Vagina (tissue), 2 donors: ENCODE measurements around the gene KRT16. TPM values are rescaled to one million over a fixed set of nuclear protein-coding genes. Genes with fewer than 3 reads are reported as not detected.
"Not testable (repeated sequence)": the region's sequence is repeated elsewhere in the genome, so short reads cannot be mapped to it uniquely, and the experiment has no call there.

Experiments used
- DNase-seq, 2 donors: peaks; one replicate each; pipeline ENCODE4 v3.0.0-alpha.2; 2017; ENCODE audit errors: extremely low spot score in 2 of 2
- H3K27ac ChIP-seq: fragments of 200-600 bp; sonication (generic); one replicate; pipeline ENCODE4 v1.5.1; 2019
- H3K27me3 ChIP-seq: fragments of 200-600 bp; sonication (generic); one replicate; pipeline ENCODE4 v1.5.1; 2019
- H3K36me3 ChIP-seq, 2 donors: fragments of 200-600 bp; sonication (generic); one replicate each; pipeline ENCODE4 v1.5.1; 2017 to 2019
- H3K4me1 ChIP-seq: fragments of 200-600 bp; sonication (generic); one replicate; pipeline ENCODE4 v1.5.1; 2019
- H3K4me3 ChIP-seq, 2 donors: fragments of 200-600 bp; sonication (generic); 1 replicate in 1 of 2; 2 replicates in 1 of 2; pipeline ENCODE4 v1.5.1; 2016 to 2019
- H3K9me3 ChIP-seq: fragments of 200-600 bp; sonication (generic); one replicate; pipeline ENCODE4 v1.5.1; 2019
- CTCF ChIP-seq, 3 experiments: fragments of 450-650 bp in 2 of 3; fragments of 200-600 bp in 1 of 3; sonication (generic) in 1 of 3; IDR thresholded peaks; one replicate each; pipeline ENCODE4 v1.5.1; 2017 to 2019; ENCODE audit warnings: antibody characterized with exemption in 3 of 3, mild to moderate bottlenecking in 2 of 3, moderate library complexity in 2 of 3
- POLR2A ChIP-seq, 2 donors: fragments of 450-650 bp; IDR thresholded peaks; one replicate each; pipeline ENCODE4 v1.6.1; 2017; ENCODE audit warnings: antibody characterized with exemption in 2 of 2, mild to moderate bottlenecking in 2 of 2, moderate library complexity in 2 of 2
- POLR2AphosphoS5 ChIP-seq, 2 donors: sonication (generic); formaldehyde crosslinking; IDR thresholded peaks; one replicate each; pipeline ENCODE4 v1.9.0; 2017; ENCODE audit warnings: antibody characterized with exemption in 2 of 2, mild to moderate bottlenecking in 2 of 2, low read depth in 1 of 2; ENCODE audit not compliant: insufficient read depth in 1 of 2
- intact Hi-C: fragments of 100-400 bp; cut with DNase I; formaldehyde crosslinking; loops from one replicate; pipeline ENCODE4 v1.15.1; 2023
- total RNA-seq: library from RNA; depleted of rRNA; stranded (reverse); fragments of >200 nt; gene quantifications from one replicate; pipeline ENCODE4 v1.2.3, GENCODE V29; 2016

Gene KRT16
- total RNA-seq, 1 donor from 2014 or later = 872 TPM

DNA sequence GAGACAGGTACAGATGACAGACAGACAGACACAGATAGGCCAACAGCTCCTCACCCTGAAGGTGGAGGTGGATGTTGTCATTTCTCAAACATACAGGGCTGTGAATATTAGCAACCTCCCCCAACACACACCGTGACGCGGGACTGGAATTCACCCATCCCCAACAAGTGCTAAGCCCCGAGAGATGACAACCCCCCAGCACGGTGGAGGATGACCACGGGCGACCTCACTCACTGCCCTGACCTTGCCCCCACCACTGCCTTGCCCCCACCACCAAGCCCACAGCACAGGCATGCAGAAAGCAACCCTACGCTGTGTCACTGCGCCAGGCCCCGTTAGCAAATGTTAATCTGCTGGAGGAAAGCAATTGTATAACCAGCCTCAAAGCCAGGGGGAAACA, 16.7 kb upstream of the KRT16 start:
- intact Hi-C loops = no loop called here
- Histone ChIP-seq H3K27ac (no peak overlapping the region), H3K36me3 (no peaks in the 10 kb centered on the region), H3K9me3 (no peaks in the 10 kb centered on the region), H3K4me1 (peaks cover 14% of the 10 kb centered on the region), H3K4me3 (no peak overlapping the region), H3K27me3 (no peaks in the 10 kb centered on the region)
- TF ChIP-seq POLR2A (IDR thresholded peaks at IDR 0.05) (no peak), POLR2AphosphoS5 (IDR thresholded peaks at IDR 0.05; ENCODE audit: insufficient read depth in 1 of 2, low read depth in 1 of 2) (no peak), CTCF (IDR thresholded peaks at IDR 0.05) (no peak)
- DNase-seq = no peak

DNA sequence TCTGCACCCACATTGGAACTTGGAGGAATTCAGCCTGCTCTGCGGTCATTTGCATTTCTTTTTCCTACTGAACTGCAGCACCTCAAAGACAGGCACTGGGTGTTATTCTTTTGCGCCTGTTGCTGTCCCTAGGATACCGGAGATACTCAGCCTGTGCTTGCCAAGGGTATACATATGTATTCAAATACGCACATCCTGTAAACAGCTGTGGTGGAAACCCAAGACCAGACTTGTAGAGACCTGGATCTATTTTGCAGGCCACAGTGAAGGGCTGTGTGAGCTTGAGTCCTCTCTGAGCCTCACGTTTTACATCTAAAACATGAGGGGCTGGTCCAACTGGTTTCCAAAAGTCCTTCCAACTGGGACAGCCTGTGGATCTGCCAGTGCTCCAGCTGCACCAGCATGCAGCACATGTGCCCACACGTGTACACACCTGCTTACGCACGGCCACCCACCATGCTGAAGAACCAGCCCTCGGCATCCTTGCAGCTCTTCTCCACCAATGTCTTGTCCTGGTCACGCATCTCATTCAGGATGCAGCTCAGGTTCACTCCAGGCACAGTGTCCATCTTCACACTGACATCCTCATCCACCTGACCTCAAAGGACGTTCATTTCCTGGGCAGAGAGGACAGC, 16.2 kb upstream of the KRT16 start:
- not testable (repeated sequence) for H3K36me3 ChIP-seq

DNA sequence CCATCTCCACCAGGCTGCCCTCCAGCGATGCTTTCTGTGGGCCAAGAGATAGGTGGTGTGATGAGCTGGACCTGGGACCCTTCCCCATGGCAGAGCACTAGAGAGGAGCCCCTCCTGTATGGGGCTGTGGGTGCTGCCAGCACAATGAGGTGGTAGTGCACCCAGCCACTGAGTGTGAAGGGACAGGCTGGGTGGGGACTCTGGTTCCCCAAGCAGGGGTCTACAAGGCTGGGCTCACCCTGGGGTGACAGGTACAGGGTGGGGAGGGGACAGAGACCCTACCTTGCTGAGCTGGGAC, 15.5 kb upstream of the KRT16 start:
- H3K27ac ChIP-seq, H3K9me3 ChIP-seq, H3K36me3 ChIP-seq, DNase-seq, H3K4me3 ChIP-seq, H3K27me3 ChIP-seq, intact Hi-C loops: not testable (repeated sequence)
- peaks cover 27% of the 10 kb centered on the region for H3K4me1 ChIP-seq

More for the DNA sequence above, 16.2 kb upstream of the KRT16 start:
- H3K27ac ChIP-seq, DNase-seq, H3K4me3 ChIP-seq, H3K9me3 ChIP-seq, H3K27me3 ChIP-seq, intact Hi-C loops: not testable (repeated sequence)
- peaks cover 19% of the 10 kb centered on the region for H3K4me1 ChIP-seq

DNA sequence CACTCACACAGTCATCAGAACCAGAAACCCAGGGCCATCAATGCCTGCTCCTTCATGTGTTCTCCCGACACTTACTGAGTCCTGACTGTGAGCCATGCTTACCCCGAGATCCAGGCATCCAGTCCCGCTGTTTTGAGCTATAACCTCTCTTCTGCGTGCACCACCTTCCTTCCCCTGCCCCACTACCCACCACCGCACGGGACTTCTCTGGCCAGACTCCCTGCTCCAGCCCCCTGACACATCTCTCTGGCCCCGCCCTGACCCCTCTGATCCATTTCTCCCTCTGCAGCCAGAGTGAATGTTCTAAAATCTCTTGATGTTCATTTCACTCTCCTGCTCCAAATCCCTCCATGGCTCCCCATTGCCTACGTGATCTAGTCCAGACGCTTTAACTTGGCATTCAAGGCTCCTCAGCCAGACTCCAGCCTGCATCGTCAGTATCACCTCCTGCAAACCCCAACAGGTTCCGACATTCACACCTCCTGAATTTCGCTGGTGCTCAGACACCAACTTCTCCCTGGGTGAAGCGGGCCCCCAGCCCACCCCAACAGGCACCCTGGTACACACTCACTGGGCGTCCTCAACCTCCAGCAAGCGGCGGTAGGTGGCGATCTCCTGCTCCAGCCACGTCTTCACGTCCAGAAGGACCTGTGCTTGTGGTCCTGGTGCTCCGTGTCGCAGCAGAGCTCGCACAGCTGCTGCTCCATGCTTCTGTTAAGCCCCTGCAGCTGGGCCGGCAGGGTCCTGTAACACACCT, 14.9 kb upstream of the KRT16 start:
- H3K27me3 ChIP-seq = no peaks in the 10 kb centered on the region
- no peaks in the 10 kb centered on the region for H3K36me3 ChIP-seq
- peaks cover 32% of the 10 kb centered on the region for H3K4me1 ChIP-seq
- no peak overlapping the region for H3K4me3 ChIP-seq
- intact Hi-C loops = no loop called here
- TF ChIP-seq POLR2AphosphoS5 (IDR thresholded peaks at IDR 0.05; ENCODE audit: insufficient read depth in 1 of 2, low read depth in 1 of 2) = no peak
- no peak for TF ChIP-seq CTCF (IDR thresholded peaks at IDR 0.05)
- H3K27ac ChIP-seq = no peak overlapping the region
- no peaks in the 10 kb centered on the region for H3K9me3 ChIP-seq
- no peak for DNase-seq

DNA sequence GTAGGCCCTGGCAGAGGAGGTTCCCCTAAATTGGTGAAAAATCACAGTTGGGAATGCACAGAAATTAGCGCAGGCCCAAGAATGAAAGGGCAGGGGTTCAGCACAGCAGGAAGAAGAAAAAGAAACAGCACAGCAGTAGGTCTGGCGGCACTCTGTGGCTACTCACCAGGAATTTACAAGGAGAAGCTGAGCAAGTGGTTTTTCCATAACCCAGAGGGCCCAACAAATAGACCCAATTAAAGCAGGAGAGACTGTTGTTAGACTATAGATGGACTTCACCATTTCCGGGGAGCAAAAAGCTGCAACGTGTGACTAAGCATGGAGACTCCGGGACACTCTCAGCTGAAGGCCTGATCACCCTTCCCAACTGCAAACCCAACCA, 14.3 kb upstream of the KRT16 start:
- peaks cover 32% of the 10 kb centered on the region for H3K4me1 ChIP-seq
- H3K9me3 ChIP-seq, H3K4me3 ChIP-seq, DNase-seq, H3K27ac ChIP-seq, intact Hi-C loops, H3K36me3 ChIP-seq, H3K27me3 ChIP-seq: not testable (repeated sequence)

DNA sequence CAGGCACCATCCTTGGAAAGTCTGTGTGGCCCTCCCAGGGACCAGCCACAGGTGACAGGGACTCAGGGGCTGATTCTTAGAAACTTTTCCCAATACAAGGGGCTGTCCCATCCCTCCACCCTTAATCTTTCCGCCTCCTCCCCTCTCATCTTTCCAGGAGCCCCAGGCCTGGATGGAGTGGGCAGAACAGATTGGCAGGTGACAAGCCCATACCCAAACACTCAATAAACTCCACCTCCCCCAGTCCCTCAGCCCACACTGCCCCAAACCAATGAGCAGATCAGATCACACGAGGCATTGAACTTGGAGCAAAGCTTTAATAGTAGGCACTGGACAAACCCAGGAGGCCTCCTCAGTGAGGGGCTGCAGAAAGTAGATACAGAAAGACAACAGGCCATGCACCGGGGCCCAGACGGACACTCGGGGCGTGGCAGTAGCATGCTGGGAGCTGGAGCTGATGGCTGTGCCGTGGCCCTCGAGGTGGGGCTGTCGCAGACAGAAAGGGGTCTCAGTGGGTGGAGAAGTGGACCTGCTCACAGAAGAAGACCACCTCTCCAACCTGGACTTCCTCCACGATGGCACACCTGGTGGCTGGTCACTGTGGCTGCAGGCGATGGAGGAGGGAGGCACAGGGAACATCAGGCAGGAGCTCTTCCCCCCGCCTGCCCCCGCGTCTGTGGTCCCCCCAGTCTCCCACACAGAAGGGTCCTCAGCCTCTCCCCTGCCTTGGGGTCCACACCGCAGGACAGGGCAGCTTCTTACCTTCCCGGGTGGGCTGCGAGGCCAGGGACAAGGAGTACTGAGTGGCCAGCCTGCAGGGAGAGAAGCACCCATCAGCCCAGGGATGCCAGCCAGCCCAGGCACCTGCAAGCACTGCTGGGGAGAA, 13.7 kb upstream of the KRT16 start:
- H3K36me3 ChIP-seq, intact Hi-C loops, DNase-seq, H3K27ac ChIP-seq, H3K27me3 ChIP-seq, H3K9me3 ChIP-seq, H3K4me3 ChIP-seq: not testable (repeated sequence)
- H3K4me1 ChIP-seq = peaks cover 36% of the 10 kb centered on the region

DNA sequence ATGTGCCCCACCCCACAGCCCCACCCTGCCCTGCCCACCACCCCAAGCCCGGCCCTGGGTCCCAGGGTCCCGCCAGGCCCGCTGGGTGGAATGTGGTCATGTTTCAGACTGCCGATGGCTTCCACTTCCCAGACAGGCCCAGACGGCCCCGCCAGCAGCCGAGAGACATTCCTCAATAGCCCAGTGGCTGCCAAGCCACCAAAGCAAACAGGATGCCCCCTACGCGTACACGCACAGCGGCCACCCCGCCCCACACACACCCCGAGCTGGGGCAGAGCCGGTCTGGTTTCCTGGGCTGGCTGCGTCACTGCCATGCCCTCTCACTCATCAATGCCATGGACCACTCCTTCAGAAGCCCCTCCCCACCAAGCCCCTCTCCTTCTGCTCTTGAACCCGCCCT, 13.0 kb upstream of the KRT16 start:
- TF ChIP-seq POLR2AphosphoS5 (IDR thresholded peaks at IDR 0.05; ENCODE audit: insufficient read depth in 1 of 2, low read depth in 1 of 2) (no peak), POLR2A (IDR thresholded peaks at IDR 0.05) (no peak), CTCF (IDR thresholded peaks at IDR 0.05) (no peak)
- H3K4me3 ChIP-seq = no peak overlapping the region
- no peaks in the 10 kb centered on the region for H3K27me3 ChIP-seq
- DNase-seq = no peak
- peaks cover 43% of the 10 kb centered on the region for H3K4me1 ChIP-seq
- intact Hi-C loops = no loop called here
- no peaks in the 10 kb centered on the region for H3K9me3 ChIP-seq
- no peak overlapping the region for H3K27ac ChIP-seq
- no peaks in the 10 kb centered on the region for H3K36me3 ChIP-seq
